K562 (cell line): ENCODE measurements around the gene PPP1R9B. TPM values are rescaled to one million over a fixed set of nuclear protein-coding genes. Genes with fewer than 3 reads are reported as not detected.

Experiments
- ATAC-seq: fragments of 200-7000 bp; cut with Tn5 transposase; 3 replicates; pipeline ENCODE4 v1.9.1; 2020; ENCODE audit warnings: moderate library complexity
- BruUV-seq: library from RNA; stranded (reverse); fragments of 400-500 nt; replicated peaks from 2 replicates; lab custom pipeline; 2021; lab: Mats Ljungman, UMichigan
- CTCF ChIA-PET: fragments of 300-600 bp; formaldehyde crosslinking; extraction: SDS; loops from one replicate; lab custom pipeline; 2021; ENCODE audit warnings: low intra/inter-chr PET ratio; lab: Yijun Ruan, JAX
- POLR2A ChIA-PET: fragments of 300-600, 350-650 bp; sonication (Branson Sonifier 250); formaldehyde crosslinking; extraction: SDS; loops from one replicate; lab custom pipeline; 2021; ENCODE audit warnings: antibody characterized with exemption, inconsistent platforms; lab: Yijun Ruan, JAX
- DNase-seq, 4 experiments: peaks; one replicate each; pipeline versions ENCODE4 v3.0.0 to v3.0.0-alpha.2; 2011 to 2018; ENCODE audit warnings: low spot score in 3 of 4, mixed read lengths in 3 of 4; ENCODE audit errors: extremely low read depth in 1 of 4
- FAIRE-seq: peaks from 2 replicates; lab custom pipeline; 2011; peaks lifted over from hg19 to GRCh38; lab: Jason Lieb, UNC
- H2AFZ ChIP-seq: 2 replicates; pipeline ENCODE4 v1.6.0; 2011; ENCODE audit warnings: low read depth, low read length, control low read depth, inconsistent platforms
- H3K27ac ChIP-seq: fragments of 200-600 bp; 3 replicates; pipeline ENCODE4 v1.8.0; 2011; ENCODE audit warnings: low read depth, mild to moderate bottlenecking, control low read depth, inconsistent platforms, low read length, moderate library complexity, mixed read lengths; ENCODE audit errors: extremely low read depth
- H3K27me3 ChIP-seq, 2 experiments: fragments of 300-600 bp in 1 of 2; 2 replicates in 1 of 2; 3 replicates in 1 of 2; pipeline versions ENCODE4 v1.6.0 to v1.8.0; 2011; ENCODE audit warnings: inconsistent platforms in 2 of 2, low read length in 2 of 2, mild to moderate bottlenecking in 1 of 2, mixed read lengths in 1 of 2, moderate library complexity in 1 of 2; ENCODE audit not compliant: control insufficient read depth in 2 of 2, insufficient read depth in 2 of 2
- H3K36me3 ChIP-seq: fragments of 300-600 bp; 3 replicates; pipeline ENCODE4 v1.8.0; 2011; ENCODE audit warnings: mild to moderate bottlenecking, low read length, inconsistent platforms; ENCODE audit not compliant: control insufficient read depth, insufficient read depth
- H3K4me1 ChIP-seq, 2 experiments: fragments of 200-600 bp in 1 of 2; replicated peaks in 1 of 2; 2 replicates in 1 of 2; 3 replicates in 1 of 2; pipeline versions ENCODE4 v1.5.1 to v1.8.0; 2011; ENCODE audit warnings: inconsistent platforms in 2 of 2, low read length in 2 of 2, mild to moderate bottlenecking in 1 of 2, mixed read lengths in 1 of 2, moderate library complexity in 1 of 2; ENCODE audit not compliant: control insufficient read depth in 2 of 2, insufficient read depth in 2 of 2
- H3K4me2 ChIP-seq: 2 replicates; pipeline ENCODE4 v1.6.1; 2011; ENCODE audit warnings: low read length, control low read depth, inconsistent platforms, mixed read lengths; ENCODE audit not compliant: insufficient read depth
- H3K4me3 ChIP-seq: fragments of 200-600 bp; sonication (generic), shearing (Covaris generic); 2 replicates; pipeline ENCODE4 v1.5.1; 2016; ENCODE audit warnings: control low read depth, inconsistent platforms
- H3K79me2 ChIP-seq: fragments of 200-600 bp; 3 replicates; pipeline ENCODE4 v1.8.0; 2011; ENCODE audit warnings: low read length, inconsistent platforms; ENCODE audit not compliant: control insufficient read depth, insufficient read depth
- H3K9ac ChIP-seq, 2 experiments: 2 replicates each; pipeline versions ENCODE4 v1.6.0 to v1.6.1; 2011; ENCODE audit warnings: low read depth in 2 of 2, low read length in 2 of 2, control low read depth in 1 of 2, inconsistent platforms in 1 of 2, mild to moderate bottlenecking in 1 of 2, mixed read lengths in 1 of 2; ENCODE audit not compliant: insufficient read depth in 1 of 2
- H3K9me1 ChIP-seq: one replicate; pipeline ENCODE4 v1.6.0; 2011; ENCODE audit warnings: inconsistent platforms, mild to moderate bottlenecking, low read length, moderate library complexity; ENCODE audit not compliant: control insufficient read depth, insufficient read depth
- H3K9me3 ChIP-seq: replicated peaks from 2 replicates; pipeline ENCODE4 v1.5.1; 2011; ENCODE audit warnings: low read depth, low read length, inconsistent platforms; ENCODE audit not compliant: control insufficient read depth, insufficient read depth
- H4K20me1 ChIP-seq: replicated peaks from 2 replicates; pipeline ENCODE4 v1.6.1; 2011; ENCODE audit warnings: low read length, inconsistent platforms, mixed read lengths; ENCODE audit not compliant: control insufficient read depth, insufficient read depth
- FIP1L1 ChIP-seq: fragments of 200-400 bp; formaldehyde crosslinking; IDR thresholded peaks from 2 replicates; pipeline ENCODE4 v1.6.1; 2018; ENCODE audit warnings: mild to moderate bottlenecking, low read depth, low read length; ENCODE audit not compliant: poor library complexity, severe bottlenecking
- HNRNPK ChIP-seq: fragments of 200-400 bp; formaldehyde crosslinking; IDR thresholded peaks from one replicate; pipeline ENCODE4 v1.6.1; 2018; ENCODE audit warnings: mild to moderate bottlenecking, low read depth, low read length; ENCODE audit not compliant: poor library complexity, severe bottlenecking
- NR4A1 ChIP-seq, 2 experiments: fragments of 250-450 bp in 1 of 2; fragments of 450-650 bp in 1 of 2; sonication (Bioruptor Pico) in 1 of 2; IDR thresholded peaks; 2 replicates each; pipeline versions ENCODE4 v1.4.0 to v1.6.1; 2016 to 2020; ENCODE audit warnings: mild to moderate bottlenecking in 2 of 2, missing compliant biosample characterization in 1 of 2, missing genetic modification characterization in 1 of 2, moderate library complexity in 1 of 2
- TSC22D4 ChIP-seq: fragments of 450-650 bp; IDR thresholded peaks from 2 replicates; pipeline ENCODE4 v1.6.1; 2016; ENCODE audit warnings: missing genetic modification characterization, missing biosample characterization, control low read depth
- ZBTB8A ChIP-seq: fragments of 450-650 bp; IDR thresholded peaks from 2 replicates; pipeline ENCODE4 v1.6.1; 2018; ENCODE audit warnings: mild to moderate bottlenecking, moderate library complexity; ENCODE audit not compliant: partially characterized antibody
- WGBS: fragments of 100-300 bp; shearing (Covaris generic); methylation state at CpG from one replicate; pipeline ENCODE4 v1.1.6; 2016; ENCODE audit warnings: low coverage, mixed read lengths; ENCODE audit not compliant: insufficient coverage; ENCODE audit errors: missing lambda C conversion rate; 5-methylcytosine and 5-hydroxymethylcytosine counted together
- in situ Hi-C: fragments of 300-500 bp; cut with MboI; formaldehyde crosslinking; loops from 4 replicates; pipeline ENCODE4 v1.15.0; 2018; ENCODE audit warnings: inconsistent platforms, mixed read lengths
- intact Hi-C: fragments of 100-400 bp; cut with micrococcal nuclease; formaldehyde crosslinking; loops from 2 replicates; pipeline ENCODE4 v1.14.2; 2022
- polyA plus RNA-seq, 8 experiments: library from polyadenylated mRNA; depleted of rRNA in 4 of 8; stranded (reverse) in 5 of 8; unstranded in 3 of 8; fragments of >200 nt; fragmentation: Nextera tagmentation in 2 of 8; fragmentation: Illumina TruSeq in 1 of 8; extraction: Ambion mirVana in 2 of 8; extraction: Trizol in 1 of 8; gene quantifications; 2 replicates each; pipeline versions ENCODE4 v1.2.1 to v1.2.3, GENCODE V29; 2011 to 2014; ENCODE audit warnings: inconsistent platforms in 1 of 8, missing spikeins in 1 of 8
- total RNA-seq, 7 experiments: library from RNA; depleted of rRNA in 6 of 7; stranded (reverse); fragments of >200 nt in 6 of 7; fragmentation: Illumina TruSeq in 2 of 7; extraction: Trizol in 2 of 7; gene quantifications; 2 replicates each; pipeline versions ENCODE4 v1.2.1 to v1.2.3, GENCODE V29; 2011 to 2021; ENCODE audit warnings: low replicate concordance in 1 of 7
- TF ChIP-seq, protein P1 (sequence below): sonication (generic); formaldehyde crosslinking; IDR thresholded peaks from 2 replicates; pipeline ENCODE4 v1.8.1; 2023; ENCODE audit warnings: mild to moderate bottlenecking, missing genetic modification reagents

PPP1R9B gene
- total and polyA plus RNA-seq, 9 of the 15 experiments (the other 6 are each of a cell fraction or from before 2014, with no cell fraction given) = 0.10 to 63.5 (median 24.7) TPM

DNA sequence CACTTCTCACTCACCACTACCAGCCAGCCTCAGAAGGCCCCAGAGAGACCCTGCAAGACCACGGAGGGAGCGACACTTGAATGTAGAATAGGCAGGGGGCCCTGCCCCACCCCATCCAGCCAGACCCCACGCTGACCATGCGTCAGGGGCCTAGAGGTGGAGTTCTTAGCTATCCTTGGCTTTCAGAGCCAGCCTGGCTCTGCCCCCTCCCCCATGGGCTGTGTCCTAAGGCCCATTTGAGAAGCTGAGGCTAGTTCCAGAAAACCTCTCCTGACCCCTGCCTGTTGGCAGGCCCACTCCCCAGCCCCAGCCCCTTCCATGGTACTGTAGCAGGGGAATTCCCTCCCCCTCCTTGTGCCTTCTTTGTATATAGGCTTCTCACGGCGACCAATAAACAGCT, 60.4 kb downstream of the PPP1R9B start:
- ChIA-PET CTCF (interaction anchor here (0.7 kb wide), 1 partner anchor 225 kb away, joined by 3 read pairs; no protein-coding TSS in a partner anchor), POLR2A (interaction anchor here (1.4 kb wide), 1 partner anchor 11 kb away, joined by 4 read pairs; no protein-coding TSS in a partner anchor)
- Histone ChIP-seq H3K9me1 (peaks cover 3% of the 10 kb centered on the region), H3K79me2 (no peaks in the 10 kb centered on the region), H4K20me1 (peaks cover 7% of the 10 kb centered on the region; the same call in 1 of the 2 replicates), H3K4me1 (peaks cover 3 to 7% of the 10 kb centered on the region in 2 experiments; a peak in 3 of 5 replicates), H3K4me2 (no peak overlapping the region), H3K9ac (no peak overlapping the region; a peak in 1 of 4 replicates), H3K36me3 (no peaks in the 10 kb centered on the region), H3K9me3 (no peaks in the 10 kb centered on the region), H3K27me3 (peaks cover 7 to 33% of the 10 kb centered on the region in 2 experiments; a peak in 4 of 5 replicates), H3K27ac (no peak overlapping the region), H2AFZ (no peak overlapping the region), H3K4me3 (no peak overlapping the region)
- WGBS = 3% methylated on average over 6 of the region's 6 CpGs
- TF ChIP-seq, protein P1, sequence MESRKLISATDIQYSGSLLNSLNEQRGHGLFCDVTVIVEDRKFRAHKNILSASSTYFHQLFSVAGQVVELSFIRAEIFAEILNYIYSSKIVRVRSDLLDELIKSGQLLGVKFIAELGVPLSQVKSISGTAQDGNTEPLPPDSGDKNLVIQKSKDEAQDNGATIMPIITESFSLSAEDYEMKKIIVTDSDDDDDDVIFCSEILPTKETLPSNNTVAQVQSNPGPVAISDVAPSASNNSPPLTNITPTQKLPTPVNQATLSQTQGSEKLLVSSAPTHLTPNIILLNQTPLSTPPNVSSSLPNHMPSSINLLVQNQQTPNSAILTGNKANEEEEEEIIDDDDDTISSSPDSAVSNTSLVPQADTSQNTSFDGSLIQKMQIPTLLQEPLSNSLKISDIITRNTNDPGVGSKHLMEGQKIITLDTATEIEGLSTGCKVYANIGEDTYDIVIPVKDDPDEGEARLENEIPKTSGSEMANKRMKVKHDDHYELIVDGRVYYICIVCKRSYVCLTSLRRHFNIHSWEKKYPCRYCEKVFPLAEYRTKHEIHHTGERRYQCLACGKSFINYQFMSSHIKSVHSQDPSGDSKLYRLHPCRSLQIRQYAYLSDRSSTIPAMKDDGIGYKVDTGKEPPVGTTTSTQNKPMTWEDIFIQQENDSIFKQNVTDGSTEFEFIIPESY (CRISPR knock-in tag) = no peak
- no peak for TF ChIP-seq FIP1L1
- no peak for TF ChIP-seq HNRNPK
- TF ChIP-seq ZBTB8A = no peak
- TF ChIP-seq NR4A1 (CRISPR knock-in tag; IDR thresholded peaks at IDR 0.05) = no peak
- TF ChIP-seq NR4A1 (tag; IDR thresholded peaks at IDR 0.05) = no peak
- TF ChIP-seq TSC22D4 (tag) = no peak
- BruUV-seq = no TSS peak
- ATAC-seq (no peak), DNase-seq (no peak), FAIRE-seq (no peak)
- intact Hi-C loops (no loop called here), in situ Hi-C loops (no loop called here)
